Mucosa of stomach (tissue), 1 donor: Measurements from ENCODE around the gene HOXC10.

Experiments
- H3K27me3 ChIP-seq: one replicate; pipeline ENCODE4 v1.7.0; 2013; ENCODE audit warnings: mild to moderate bottlenecking, low read length; ENCODE audit not compliant: control insufficient read depth, insufficient read depth
- H3K36me3 ChIP-seq: one replicate; pipeline ENCODE4 v1.7.0; 2013; ENCODE audit warnings: low read length; ENCODE audit not compliant: control insufficient read depth, insufficient read depth
- H3K4me1 ChIP-seq: one replicate; pipeline ENCODE4 v1.7.0; 2013; ENCODE audit warnings: mild to moderate bottlenecking, low read length; ENCODE audit not compliant: control insufficient read depth, insufficient read depth
- H3K4me3 ChIP-seq: one replicate; pipeline ENCODE4 v1.7.0; 2013; ENCODE audit warnings: low read length
- H3K9ac ChIP-seq: one replicate; pipeline ENCODE4 v1.7.0; 2013; ENCODE audit warnings: mild to moderate bottlenecking, low read length, moderate library complexity
- H3K9me3 ChIP-seq: one replicate; pipeline ENCODE4 v1.7.0; 2013; ENCODE audit warnings: mild to moderate bottlenecking, low read length, moderate library complexity; ENCODE audit not compliant: control insufficient read depth
- donor health status: Pancreatic carcinoma.

Gene HOXC10

GRCh38 chr12:54010053-54010971 is 25.4 kb downstream of the HOXC10 start:
- Histone ChIP-seq H3K4me3 (no peak overlapping the region), H3K4me1 (peaks cover 15% of the 10 kb centered on the region), H3K9ac (no peak overlapping the region), H3K36me3 (no peaks in the 10 kb centered on the region), H3K27me3 (peaks cover 96% of the 10 kb centered on the region), H3K9me3 (peaks cover 5% of the 10 kb centered on the region)

GRCh38 chr12:54010972-54011664 is 26.2 kb downstream of the HOXC10 start:
- Histone ChIP-seq H3K4me3 (no peak overlapping the region), H3K4me1 (peaks cover 14% of the 10 kb centered on the region), H3K27me3 (peaks cover 96% of the 10 kb centered on the region), H3K9ac (no peak overlapping the region), H3K9me3 (peaks cover 5% of the 10 kb centered on the region), H3K36me3 (no peaks in the 10 kb centered on the region)

- Histone ChIP-seq H3K9ac (no peak overlapping the region), H3K9me3 (peaks cover 5% of the 10 kb centered on the region), H3K4me1 (peaks cover 8% of the 10 kb centered on the region), H3K27me3 (peaks cover 96% of the 10 kb centered on the region), H3K4me3 (no peak overlapping the region), H3K36me3 (no peaks in the 10 kb centered on the region)
These were observed 27.0 kb downstream of the HOXC10 start for GRCh38 chr12:54011665-54012532.

- peaks cover 96% of the 10 kb centered on the region for H3K27me3 ChIP-seq
- no peak overlapping the region for H3K9ac ChIP-seq
- H3K4me1 ChIP-seq, result peaks cover 14% of the 10 kb centered on the region
- H3K36me3 ChIP-seq, result no peaks in the 10 kb centered on the region
- H3K4me3 ChIP-seq, result no peak overlapping the region
- H3K9me3 ChIP-seq, result peaks cover 5% of the 10 kb centered on the region
These were observed 27.9 kb downstream of the HOXC10 start for GRCh38 chr12:54012631-54013409.

- no peak overlapping the region for H3K4me3 ChIP-seq
- peaks cover 28% of the 10 kb centered on the region for H3K4me1 ChIP-seq
- peaks cover 5% of the 10 kb centered on the region for H3K9me3 ChIP-seq
- no peaks in the 10 kb centered on the region for H3K36me3 ChIP-seq
- H3K27me3 ChIP-seq, result peaks cover 97% of the 10 kb centered on the region
- no peak overlapping the region for H3K9ac ChIP-seq
These were observed 29.6 kb downstream of the HOXC10 start for GRCh38 chr12:54014377-54015017.

GRCh38 chr12:54015018-54015931 is 30.3 kb downstream of the HOXC10 start:
- Histone ChIP-seq H3K9ac (no peak overlapping the region), H3K4me3 (no peak overlapping the region), H3K27me3 (peaks cover 97% of the 10 kb centered on the region), H3K9me3 (peaks cover 5% of the 10 kb centered on the region), H3K36me3 (no peaks in the 10 kb centered on the region), H3K4me1 (peaks cover 31% of the 10 kb centered on the region)

GRCh38 chr12:54016051-54016450 is 31.1 kb downstream of the HOXC10 start:
- H3K9ac ChIP-seq, result no peak overlapping the region
- H3K27me3 ChIP-seq, result peaks cover 97% of the 10 kb centered on the region
- H3K4me3 ChIP-seq, result no peak overlapping the region
- H3K4me1 ChIP-seq, result peaks cover 31% of the 10 kb centered on the region
- H3K9me3 ChIP-seq, result no peaks in the 10 kb centered on the region
- no peaks in the 10 kb centered on the region for H3K36me3 ChIP-seq

GRCh38 chr12:54016478-54016964 is 31.6 kb downstream of the HOXC10 start:
- peaks cover 31% of the 10 kb centered on the region for H3K4me1 ChIP-seq
- H3K9me3 ChIP-seq, result no peaks in the 10 kb centered on the region
- no peak overlapping the region for H3K9ac ChIP-seq
- peaks cover 97% of the 10 kb centered on the region for H3K27me3 ChIP-seq
- H3K36me3 ChIP-seq, result no peaks in the 10 kb centered on the region
- no peak overlapping the region for H3K4me3 ChIP-seq

GRCh38 chr12:54017027-54017788 is 32.3 kb downstream of the HOXC10 start:
- H3K9ac ChIP-seq, result peak overlapping the region; percentile 22
- peaks cover 98% of the 10 kb centered on the region for H3K27me3 ChIP-seq
- no peaks in the 10 kb centered on the region for H3K9me3 ChIP-seq
- peaks cover 31% of the 10 kb centered on the region for H3K4me1 ChIP-seq
- no peaks in the 10 kb centered on the region for H3K36me3 ChIP-seq
- H3K4me3 ChIP-seq, result no peak overlapping the region
